Retinal pigment epithelial cell (primary cell): ENCODE results near the gene RNF126.
"Not testable (repeated sequence)": the region's sequence is repeated elsewhere in the genome, so short reads cannot be mapped to it uniquely, and the experiment has no call there.

Source experiments
- DNase-seq: peaks from one replicate; pipeline ENCODE4 v3.0.0-alpha.2; 2010; ENCODE audit warnings: low read depth
- H3K4me3 ChIP-seq: 2 replicates; pipeline ENCODE4 v1.5.1; 2011; ENCODE audit warnings: mild to moderate bottlenecking, low read length, control low read depth, moderate library complexity
- TF ChIP-seq, protein P1 (sequence below): conservative IDR thresholded peaks from 2 replicates; pipeline ENCODE4 v1.5.1; 2011; ENCODE audit warnings: low read depth, low read length, control low read depth, inconsistent platforms

RNF126 gene

DNA sequence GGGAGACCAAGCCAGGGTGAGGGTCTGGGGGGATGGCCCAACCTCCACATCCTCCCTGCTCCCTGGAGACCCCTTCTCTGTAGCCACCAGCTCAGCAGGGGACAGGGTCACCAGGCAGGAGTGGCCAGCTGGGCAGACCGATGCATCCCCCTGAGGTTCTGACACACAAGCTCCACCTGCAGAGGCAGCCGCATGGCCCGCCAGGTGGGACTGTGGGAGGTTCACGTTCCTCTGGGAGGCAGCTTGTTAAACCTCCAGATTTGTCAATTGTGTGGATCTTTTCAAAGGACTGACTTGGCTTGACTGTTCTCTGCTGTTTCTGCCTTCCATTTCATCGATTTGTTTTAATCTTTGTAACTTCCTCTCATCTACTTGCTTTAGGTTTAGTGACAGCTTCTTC lies 37.8 kb downstream of the RNF126 start:
- no peak for DNase-seq
- TF ChIP-seq, protein P1, sequence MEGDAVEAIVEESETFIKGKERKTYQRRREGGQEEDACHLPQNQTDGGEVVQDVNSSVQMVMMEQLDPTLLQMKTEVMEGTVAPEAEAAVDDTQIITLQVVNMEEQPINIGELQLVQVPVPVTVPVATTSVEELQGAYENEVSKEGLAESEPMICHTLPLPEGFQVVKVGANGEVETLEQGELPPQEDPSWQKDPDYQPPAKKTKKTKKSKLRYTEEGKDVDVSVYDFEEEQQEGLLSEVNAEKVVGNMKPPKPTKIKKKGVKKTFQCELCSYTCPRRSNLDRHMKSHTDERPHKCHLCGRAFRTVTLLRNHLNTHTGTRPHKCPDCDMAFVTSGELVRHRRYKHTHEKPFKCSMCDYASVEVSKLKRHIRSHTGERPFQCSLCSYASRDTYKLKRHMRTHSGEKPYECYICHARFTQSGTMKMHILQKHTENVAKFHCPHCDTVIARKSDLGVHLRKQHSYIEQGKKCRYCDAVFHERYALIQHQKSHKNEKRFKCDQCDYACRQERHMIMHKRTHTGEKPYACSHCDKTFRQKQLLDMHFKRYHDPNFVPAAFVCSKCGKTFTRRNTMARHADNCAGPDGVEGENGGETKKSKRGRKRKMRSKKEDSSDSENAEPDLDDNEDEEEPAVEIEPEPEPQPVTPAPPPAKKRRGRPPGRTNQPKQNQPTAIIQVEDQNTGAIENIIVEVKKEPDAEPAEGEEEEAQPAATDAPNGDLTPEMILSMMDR, result no peak
- H3K4me3 ChIP-seq, result no peak overlapping the region

DNA sequence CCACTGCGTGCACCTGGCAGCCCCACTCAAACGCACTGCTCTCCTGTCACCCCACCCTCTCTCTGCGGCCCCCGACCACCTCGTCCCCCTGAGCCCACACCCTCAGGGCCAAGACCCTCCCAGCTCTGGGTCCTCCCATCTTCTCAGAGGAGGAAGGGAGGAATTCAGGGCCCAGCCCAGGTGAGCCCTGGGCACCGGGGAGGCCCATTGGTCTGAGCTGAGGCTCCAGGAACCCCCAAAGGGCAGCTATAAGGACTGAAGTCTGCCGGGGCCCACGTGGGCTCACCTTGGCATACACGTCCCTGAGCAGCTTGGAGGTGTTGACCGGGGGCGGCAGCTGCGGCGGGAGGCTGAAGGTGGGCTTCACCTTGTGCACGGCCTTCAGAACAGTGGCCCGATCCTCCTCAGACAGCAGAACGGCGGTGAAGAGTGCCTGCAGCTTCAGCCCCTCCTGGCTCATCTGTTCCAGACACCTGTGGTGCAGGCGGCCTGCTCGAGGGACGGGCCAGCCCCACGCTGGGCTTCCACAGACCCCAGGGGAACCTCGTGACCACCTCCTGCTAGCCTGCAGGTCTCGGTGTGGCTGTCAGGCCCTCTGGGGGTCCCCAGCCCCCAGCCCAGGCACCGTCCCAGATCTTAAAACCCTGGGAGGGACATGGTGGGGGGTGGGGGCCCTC lies 38.4 kb downstream of the RNF126 start:
- no peak overlapping the region for H3K4me3 ChIP-seq
- no peak for DNase-seq
- TF ChIP-seq, protein P1, result no peak

- TF ChIP-seq, protein P1, result no peak
- no peak for DNase-seq
- H3K4me3 ChIP-seq, result no peak overlapping the region
Measured at GRCh38 chr19:623974-624373, 39.0 kb downstream of the RNF126 start.

- H3K4me3 ChIP-seq, result no peak overlapping the region
- TF ChIP-seq, protein P1, result no peak
- no peak for DNase-seq
Measured at GRCh38 chr19:623175-623916, 39.7 kb downstream of the RNF126 start.

GRCh38 chr19:622666-623065 lies 40.3 kb downstream of the RNF126 start:
- DNase-seq, result no peak
- no peak overlapping the region for H3K4me3 ChIP-seq
- TF ChIP-seq, protein P1, result no peak

DNA sequence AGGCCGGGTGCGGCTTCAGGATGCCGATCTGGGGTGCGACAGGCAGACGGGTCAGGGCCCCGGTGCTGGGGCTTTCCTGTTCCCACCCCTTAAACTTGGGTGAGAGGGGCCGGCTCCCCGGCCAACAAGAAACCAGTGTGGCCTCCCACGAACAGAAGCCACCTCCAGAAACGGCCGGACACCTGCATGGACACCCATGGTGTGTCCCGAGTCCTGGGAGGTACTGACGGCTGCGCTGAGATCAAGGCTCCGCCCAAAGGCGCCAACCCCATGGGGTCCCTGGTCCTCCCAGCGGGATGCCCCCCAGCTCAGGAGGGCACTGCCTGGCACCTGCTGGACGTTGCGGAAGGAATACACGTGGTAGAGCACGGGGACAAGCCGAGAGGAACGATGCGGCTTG lies 41.2 kb downstream of the RNF126 start:
- TF ChIP-seq, protein P1, result no peak
- no peak for DNase-seq
- H3K4me3 ChIP-seq, result no peak overlapping the region

DNA sequence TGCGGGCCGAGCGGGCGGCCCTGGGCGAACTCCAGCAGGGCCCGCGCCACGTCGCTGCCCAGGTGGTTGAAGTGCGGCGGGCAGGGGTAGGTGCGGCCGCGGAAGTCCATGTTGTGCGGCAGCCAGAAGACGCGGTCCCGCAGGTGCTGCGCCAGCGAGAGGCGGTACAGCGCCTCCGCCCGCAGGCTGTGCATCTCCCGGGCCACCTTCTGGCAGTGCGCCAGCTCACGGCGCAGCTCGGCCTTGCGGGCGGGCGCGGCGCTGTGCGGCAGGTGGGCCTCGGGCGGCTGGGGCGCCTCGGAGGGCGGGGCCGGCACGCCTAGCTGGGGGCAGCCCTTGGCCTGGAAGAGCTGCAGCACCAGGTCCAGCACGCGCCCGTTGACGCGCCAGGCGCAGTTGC lies 41.8 kb downstream of the RNF126 start:
- not testable (repeated sequence) for DNase-seq, H3K4me3 ChIP-seq
